Midbrain (tissue), 1 donor: ENCODE data around the gene CREB3.

Experiments
- DNase-seq: peaks from one replicate; lab custom pipeline; 2025; lab: John Stamatoyannopoulos, UW

CREB3 gene, protein sequence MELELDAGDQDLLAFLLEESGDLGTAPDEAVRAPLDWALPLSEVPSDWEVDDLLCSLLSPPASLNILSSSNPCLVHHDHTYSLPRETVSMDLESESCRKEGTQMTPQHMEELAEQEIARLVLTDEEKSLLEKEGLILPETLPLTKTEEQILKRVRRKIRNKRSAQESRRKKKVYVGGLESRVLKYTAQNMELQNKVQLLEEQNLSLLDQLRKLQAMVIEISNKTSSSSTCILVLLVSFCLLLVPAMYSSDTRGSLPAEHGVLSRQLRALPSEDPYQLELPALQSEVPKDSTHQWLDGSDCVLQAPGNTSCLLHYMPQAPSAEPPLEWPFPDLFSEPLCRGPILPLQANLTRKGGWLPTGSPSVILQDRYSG

DNA sequence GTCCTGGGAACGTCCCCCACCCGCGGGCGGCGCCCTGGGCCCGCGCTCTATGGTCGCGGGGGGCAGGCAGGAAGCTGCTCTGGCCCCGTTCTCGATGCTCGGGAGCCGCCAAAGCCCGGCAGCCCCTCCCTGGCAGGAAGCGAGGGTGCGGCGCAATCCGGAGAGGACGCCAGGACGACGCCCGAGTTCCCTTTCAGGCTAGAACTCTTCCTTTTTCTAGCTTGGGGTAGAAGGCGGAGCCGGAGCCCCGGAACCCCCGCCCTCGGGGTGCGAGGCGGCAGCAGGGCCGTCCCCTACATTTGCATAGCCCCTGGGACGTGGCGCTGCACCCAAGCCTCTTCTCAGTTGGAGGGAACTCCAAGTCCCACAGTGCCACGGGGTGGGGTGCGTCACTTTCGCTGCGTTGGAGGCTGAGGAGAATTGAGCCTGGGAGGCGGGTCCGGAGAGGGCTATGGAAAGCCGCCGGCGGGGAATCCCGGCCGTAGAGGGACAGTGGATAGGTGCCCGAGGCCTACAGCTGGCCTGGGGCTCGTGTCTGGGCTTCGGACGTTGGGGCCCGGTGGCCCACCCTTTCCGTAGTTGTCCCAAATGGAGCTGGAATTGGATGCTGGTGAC, at the start of gene CREB3, which contains the start of gene TLN1:
TSS of gene CREB3 (plus strand) at position 482 of the 615 bp plus-strand sequence. CDS start at position 589, 107 bp downstream.
TSS of gene TLN1 (minus strand) at position 11 of the 615 bp plus-strand sequence. CDS start 6,501 bp downstream, outside the sequence.
- DNase-seq, result peak; percentile 98

DNA sequence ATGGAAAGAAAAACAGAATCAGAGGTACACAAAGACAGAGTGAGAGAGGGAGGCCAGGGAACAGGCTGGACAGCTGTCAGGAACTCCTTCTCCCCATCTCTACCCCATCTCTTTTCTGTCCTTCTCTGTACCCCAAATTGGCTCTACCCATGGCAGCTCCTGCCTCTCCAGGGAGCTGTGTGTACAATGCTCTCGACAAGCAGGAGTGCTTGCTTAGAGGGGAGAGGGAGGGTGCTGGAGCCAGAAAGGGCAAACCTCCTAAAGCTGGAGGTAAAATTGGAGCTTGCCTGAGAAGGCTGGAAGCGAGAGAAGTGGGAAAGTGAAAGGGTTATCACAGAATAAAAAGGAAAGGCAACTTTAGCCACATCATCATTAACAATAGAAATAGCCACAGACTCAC, 49.1 kb upstream of the CREB3 start:
- DNase-seq, result no peak

DNA sequence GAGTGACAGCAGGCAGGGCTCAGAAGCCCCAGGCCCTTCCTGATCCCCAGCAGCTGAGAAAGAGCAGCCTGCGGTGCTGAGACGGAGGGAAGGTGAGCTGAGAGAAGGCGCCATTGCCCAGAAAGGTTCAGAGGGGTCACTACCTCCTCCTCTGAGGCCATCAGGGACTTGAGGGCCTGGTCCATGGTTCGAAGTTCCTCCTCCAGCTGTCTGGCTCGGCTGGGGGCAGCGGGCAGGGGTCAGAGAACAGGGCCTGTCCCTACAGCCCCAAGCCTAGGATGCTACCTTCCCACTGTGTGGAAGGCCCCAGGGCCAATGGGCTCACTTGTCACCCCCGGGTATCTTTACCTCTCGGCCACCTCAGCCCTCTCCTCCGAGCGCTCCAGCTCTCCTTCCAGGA, 47.5 kb upstream of the CREB3 start:
- DNase-seq, result no peak

DNA sequence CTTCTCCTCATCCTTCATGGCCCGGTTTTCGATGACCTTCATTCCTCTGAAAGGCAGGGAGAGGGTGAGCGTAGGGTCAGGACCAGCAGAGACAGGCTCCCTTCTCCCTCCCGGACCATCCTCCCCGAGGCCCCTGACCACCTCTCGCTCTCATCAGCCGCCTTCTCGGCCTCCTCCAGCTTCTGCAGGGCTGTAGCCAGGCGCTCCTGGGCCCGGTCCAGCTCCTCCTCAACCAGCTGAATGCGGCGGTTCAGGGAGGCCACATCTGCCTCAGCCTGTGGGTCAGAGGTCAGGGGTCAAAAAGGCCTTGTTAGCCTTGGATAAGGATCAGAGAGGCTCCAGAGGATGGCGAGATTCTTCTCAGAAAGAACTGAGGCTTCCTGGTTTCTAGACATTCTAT, 47.0 kb upstream of the CREB3 start:
- no peak for DNase-seq

DNA sequence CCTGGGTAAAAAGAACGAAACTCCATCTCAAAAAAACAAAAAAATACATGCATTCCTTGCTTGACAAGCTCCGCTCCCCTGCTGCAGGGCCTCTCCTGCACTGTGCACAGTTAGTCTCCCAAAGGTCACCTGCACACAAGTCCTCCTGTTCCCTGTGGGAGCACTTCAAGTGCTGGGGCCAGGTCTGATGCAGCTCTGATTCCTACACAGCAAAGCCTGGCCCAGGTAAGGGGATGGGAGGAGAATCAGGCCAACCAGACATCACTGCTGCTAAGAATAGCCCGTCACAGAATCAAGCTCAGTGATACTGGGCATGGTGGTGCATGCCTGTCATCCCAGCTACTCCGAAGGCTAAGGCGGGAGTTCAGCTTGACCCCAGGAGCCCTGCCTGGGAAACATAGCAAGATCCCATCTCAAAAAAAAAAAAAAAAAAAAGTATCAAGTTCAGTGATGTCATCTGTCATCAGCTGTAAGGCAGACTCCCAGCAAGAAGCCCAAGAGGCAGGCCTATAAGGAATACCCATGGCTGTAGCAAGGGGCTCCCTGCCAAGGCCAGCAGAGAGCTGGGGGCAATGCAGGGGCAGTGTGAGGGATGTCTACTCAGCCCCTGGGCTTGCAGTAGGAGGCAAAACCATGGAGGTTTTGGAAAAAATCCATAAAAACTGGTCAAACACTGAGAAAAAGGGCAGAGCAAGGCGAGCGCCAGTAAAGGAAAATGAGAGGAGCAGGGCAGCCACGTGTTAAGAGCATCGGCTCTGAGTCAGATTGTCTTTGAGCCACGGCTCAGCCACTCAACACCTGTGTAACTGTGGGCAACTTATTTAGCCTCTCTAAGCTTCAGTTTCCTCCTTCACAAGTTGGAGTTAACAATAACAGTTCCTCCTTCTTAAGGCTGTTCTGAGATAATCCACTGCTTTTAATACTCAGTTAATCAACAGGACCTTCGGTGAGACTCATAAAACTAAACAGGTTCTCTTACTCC, 46.0 kb upstream of the CREB3 start:
- DNase-seq, result no peak

DNA sequence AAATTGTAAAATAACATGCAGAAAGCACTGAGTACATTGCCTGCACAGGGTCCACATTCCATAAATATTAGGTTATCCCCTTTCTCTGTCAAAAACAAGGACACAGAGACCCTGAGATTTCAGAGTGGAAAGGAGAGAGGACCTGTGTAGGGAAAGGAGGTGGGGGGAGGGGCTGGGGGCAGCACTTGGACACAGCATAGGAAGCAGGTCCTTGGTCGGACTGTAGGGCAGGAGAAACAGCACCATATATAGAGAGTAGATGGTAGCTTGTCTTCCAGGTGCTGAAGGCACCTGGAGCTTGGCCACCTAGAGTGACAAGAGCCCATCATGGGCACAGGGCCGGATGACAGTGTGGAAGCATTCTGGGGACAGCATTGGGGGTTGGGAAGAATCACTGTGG, 45.2 kb upstream of the CREB3 start:
- DNase-seq, result no peak

DNA sequence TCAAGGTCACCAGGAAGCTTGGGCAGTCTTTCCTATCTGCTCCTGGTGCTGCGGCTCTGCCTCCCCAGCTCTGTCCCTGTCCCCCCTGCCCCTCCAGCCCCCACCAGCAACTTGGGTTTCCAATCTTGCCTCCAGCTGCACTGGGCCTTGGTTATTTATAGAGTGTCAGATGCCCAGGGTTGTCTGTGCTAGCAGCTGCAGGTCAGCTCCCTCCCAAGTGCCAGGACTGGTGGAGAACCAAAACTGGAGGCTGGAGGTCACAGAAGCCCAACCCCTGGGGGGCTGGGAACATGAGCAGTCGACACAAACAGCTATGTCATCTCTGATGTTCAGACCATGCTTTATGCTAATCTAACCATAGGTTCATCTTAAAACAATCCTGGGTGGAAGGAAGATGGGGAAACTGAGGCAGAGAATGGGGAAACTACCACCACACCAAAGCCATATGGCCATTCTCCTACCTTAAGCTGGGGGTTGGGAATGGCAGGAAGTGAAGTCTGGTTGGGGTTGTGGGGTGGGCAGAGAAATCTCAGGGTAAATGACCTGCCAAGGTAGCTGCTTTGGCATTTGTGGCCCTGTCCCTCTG, 44.4 kb upstream of the CREB3 start:
- DNase-seq, result no peak

DNA sequence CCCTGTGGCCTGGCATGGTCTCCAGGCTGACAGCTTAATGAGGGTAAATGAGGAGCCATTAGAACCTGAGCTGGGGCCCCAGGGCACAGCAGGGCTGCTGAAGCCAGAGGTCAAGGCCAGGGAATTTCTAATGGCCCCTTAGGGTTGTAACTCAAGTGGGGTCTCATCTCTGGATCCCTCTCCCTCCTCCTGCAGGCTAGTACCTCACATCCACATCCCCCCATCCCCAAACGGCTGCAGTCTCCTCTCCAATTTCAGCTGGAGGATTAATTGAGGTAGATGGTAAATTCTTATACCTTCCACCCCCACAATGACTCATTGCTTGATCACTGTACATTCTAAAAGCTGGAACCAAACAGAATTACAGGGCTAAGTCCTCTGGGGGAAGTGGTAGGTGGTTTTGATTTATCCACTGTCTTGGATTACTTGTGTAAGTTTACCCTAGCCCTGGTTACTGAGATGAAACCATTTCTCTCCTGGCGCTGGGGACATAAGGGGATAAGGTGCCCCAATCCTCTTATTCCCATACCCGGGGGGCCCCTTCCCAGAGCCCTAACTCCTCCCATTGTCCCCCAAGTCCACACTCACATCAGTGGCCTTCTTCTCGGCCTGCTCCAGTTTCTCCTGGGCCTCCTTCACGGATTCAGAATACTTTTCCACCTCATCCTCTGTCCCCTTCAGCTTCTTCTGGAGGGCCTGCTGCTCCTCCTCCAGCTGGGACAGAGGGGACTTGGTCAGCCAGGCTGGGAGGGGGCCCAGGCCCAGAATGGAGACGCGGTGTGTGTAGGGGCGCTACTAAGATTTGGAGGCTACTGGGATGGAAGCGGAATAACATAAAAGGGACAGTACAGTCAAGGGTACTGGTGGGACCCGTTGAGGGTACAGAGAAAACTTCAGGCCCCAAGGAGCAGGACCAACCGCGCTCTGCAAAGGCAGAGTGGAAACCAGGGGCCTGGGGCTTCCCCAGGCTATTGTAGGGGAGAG, 43.6 kb upstream of the CREB3 start:
- no peak for DNase-seq

DNA sequence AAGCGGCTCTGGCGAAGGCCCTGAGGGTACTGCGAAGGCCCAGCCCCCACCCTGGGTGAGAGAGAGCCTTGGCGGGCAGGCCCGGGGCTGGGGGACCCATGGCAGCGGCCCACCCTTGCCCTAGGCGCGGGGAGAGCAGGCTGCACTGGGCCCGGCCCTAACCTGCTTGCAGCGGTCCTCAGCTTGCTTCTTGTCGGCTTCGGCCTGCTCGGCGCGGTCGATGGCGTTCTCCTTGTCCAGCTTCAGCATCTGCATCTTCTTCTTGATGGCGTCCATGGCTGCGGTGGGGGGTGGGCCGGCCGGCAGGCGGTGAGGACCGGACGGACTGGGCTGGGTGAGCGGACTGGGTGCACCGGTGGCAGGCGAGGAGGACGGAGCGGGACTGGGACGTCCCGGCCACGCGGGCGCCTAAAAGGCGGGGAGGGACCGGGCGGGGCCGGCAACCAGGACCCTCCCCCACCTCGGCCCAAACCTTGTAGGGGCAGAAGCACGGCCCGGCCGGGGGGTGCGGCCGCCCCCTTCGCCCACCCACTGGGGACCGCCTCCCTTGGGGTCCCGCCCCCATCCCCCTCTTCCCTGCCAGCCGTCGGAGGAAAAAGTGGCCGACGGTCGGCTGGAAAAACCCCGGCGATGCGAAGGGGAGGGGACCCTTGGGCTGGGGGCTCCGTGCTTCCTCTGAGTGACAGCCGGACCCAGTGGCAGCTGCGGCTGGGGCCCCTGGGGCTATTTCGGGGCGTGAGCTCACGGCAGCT, 42.7 kb upstream of the CREB3 start, which contains the start of gene TPM2:
TSS of gene TPM2 (minus strand) at position 384 of the 752 bp plus-strand sequence. CDS start at position 276, 108 bp downstream.
- DNase-seq, result no peak

DNA sequence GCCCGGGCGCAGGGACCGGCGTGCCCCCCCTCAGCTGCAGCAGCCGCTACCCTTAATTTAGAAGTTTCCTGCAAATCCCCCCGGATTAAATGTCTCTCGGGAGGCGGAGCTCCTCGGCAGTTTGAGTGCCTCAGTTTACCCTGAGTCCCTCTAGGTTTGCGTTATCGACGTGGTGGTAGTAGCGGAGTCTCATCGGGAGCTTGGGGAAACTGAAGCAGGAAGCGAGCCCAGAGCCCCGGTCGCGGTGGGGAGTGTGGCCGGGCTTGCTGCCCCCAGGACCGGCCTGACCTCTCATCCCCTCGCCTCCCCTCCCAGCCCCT, 42.2 kb upstream of the CREB3 start:
- DNase-seq, result no peak

DNA sequence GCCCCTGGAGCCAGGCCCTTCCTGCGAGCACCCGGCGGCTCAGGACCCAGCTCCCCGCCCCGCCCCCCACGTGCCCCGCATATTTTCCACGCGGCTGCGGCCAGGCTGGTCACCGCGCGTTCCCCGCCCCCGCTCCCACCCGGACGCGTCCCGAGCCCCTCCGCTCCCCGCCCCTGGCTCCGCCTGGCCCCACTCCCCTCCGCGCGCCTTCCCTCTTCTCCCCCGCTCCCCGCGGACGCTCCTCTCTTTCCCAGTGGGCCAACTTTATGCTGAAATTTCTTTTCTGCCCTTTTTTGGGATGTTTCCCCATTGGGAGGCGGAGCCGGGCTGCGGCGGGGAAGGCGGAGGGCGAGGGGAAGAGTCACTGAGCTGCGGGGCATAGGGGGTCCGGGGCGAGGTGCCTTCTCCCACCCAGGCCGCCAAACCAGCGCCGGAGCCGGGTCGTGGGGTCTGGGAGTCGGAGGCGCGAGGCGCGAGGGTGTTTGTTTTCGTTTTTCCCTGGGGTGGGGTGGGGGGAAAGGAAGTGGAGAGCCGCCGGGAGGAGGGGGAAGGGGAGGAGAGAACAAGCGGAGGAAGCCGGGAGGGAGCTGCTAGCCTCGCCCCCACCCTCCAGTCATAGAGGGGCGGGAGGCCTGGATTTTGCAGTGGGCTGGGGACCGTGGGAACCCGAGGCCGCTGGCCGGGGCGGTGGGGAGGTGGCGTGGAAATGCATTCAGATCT, 41.7 kb upstream of the CREB3 start:
- DNase-seq, result peak; percentile 6

DNA sequence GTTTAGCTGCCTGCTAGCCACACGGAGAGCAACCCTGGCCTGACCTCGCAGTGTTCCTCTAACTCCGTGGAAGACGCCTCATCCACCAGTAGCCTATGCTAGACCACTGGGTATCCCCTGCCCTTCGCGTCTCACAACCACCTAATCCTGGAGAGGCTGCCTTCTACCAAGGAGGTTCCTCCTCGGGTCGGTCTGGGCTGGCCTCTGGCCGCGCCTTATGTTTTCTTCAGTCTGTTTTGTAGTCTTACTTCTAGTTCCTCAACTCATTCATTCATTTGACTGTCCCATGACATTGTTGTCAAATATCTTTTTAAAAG, 41.2 kb upstream of the CREB3 start:
- DNase-seq, result no peak

DNA sequence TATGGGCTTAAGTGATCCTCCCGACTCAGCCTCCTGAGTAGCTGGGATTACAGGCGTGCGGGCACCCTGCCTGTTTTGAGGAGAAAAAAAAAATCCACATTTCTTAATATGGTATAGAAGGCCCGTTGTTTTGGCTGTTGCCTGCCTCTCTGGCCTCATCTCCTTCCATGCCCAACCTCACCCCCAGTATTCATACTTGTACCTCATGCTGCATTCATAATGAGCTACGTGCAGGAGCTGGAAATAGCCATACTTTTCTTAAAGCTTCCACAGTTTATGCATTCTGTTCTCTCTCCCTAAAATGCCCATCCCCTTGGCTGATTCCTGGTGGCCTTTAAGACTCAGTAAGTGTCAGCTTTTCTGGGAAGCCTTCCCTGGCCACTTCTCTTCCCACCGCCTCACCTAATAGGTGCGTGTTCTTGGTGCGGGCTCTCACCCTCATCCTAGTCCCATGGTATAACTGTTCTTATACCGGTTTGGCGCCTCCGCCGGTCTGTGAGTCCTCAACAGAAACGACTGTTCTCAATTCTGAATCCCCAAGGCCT, 40.6 kb upstream of the CREB3 start:
- no peak for DNase-seq

DNA sequence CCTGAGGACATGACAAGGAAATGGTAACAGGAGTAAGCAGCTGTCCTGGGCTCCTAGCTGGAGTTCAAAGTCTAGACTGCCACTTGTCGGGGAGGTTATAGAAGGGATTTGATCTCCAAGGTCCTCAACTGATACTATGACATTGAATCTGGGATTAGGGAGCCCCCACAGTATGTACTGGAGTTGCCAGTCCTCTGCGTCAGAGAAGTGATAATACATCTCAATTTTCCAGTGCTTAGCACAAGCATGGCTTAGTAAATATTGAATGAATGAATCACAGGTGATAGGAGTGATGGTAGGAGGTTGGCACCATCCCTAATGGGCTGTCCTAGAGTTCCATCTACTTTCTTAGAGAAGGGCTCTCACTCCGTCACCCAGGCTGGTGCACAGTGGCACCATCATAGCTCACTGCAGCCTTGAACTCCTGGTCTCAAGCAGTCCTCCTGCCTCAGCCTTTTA, 36.5 kb upstream of the CREB3 start:
- DNase-seq, result no peak

DNA sequence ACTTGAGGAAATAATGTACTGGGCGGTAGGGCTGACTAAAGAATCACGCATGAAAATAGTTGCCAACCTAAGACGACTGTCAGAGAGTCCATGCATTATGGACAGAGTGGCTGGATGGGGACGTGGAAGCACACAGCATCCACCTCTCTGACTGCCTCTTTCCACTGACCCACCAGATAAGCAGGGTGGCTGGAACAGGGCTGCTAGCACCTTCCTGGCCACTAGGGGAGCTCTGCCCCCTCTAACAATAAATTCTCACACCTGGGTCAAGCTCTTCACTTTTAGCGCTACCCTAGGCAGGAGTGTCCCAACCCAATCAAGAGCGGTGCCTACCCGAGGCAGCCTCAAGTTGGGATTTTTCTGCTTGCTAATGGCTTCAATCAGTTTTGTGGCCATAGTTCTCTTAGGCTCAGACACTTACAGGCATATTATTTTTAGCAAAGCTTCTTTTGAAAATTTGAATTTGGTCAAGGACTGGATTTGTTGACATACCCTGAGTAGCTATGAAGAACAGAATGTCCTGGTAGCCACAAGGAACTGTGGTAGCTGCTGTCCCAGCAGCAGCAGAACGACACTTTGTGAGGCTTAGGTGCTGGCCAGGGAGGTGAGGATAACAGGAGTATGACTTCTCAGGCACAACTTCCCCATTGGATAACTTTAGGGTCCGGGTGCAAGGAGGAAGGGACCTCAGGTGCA, 35.8 kb upstream of the CREB3 start:
- peak; percentile 31 for DNase-seq

DNA sequence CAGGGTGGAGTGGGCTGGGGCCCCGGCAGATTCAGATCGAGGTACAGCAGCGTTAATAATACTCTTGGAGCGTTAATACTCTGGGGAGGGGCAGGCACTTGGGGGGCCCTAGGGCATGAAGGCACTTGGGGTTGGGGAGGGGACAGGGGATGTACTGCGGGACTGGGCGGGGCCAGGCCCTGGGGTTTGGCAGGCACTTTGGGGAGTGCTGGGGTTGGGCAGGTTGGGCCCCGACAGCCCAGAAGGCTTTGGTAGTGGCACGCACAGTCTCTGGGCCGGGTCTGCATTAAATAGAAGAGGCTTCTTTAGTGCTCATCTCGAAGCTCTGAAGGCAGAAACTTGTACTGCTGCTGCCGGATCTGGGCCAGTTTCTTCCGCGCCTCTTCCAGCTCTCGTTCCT, 35.0 kb upstream of the CREB3 start:
- DNase-seq, result no peak

DNA sequence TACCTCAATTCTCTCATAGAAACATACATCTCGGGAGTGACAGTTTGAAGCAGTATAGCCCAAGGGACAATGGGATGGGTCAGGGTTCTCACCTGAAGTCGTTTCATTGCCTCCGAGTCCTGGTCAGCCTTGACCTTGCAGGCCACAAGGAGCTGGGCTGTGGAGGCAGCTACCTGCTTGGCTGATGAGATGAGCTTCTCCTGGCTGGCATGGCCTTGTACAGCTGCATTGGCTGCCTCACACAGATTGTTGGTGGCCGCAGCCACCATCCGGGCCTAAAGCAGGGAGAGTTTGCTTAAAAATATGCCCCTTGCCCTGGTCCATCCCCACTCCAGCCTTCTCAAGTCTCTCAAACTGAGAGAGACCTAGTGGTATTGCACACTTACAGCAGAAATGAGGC, 34.2 kb upstream of the CREB3 start:
- DNase-seq, result no peak

DNA sequence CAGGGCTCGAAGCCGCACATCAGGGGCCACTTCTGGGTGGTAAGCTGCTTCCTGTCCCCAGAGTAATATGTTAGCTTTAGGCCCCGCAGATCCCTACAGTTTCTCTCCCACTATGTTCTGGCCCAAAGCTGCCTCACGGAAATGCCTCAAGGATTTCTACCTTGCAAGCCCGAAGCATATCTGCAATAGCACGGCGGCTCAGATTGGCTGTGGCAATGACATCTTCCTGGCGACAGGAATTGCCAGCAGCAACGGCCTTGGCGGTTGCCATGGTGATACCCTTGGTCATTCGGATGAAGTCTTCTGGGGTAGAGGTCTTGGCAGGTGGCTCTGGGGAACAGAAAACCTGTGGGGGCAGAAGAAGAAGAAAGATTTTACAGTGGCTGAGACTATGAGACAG, 32.4 kb upstream of the CREB3 start:
- no peak for DNase-seq

DNA sequence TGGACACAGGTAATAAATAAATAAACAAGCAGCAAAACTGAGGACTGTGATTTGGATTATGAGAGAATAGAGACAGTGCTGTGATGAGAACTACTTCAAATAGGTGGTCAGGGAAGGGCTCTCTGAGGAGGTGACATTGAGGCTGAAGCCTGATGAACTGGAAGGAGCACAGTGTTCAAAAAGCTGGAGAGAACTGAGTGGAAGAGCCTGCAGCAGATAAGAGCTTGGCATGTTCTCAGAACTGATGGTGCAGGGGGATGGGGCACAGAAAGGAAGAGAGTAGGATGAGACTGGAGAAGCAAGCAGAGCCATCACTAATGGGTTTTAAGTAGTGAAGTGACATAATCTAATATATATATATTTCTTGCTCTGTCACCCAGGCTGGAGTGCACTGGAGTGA, 31.5 kb upstream of the CREB3 start:
- DNase-seq, result no peak
